Brain microvascular endothelial cell (primary cell): ENCODE measurements around the gene ALDH1A1.
"Not testable (repeated sequence)": the region's sequence is repeated elsewhere in the genome, so short reads cannot be mapped to it uniquely, and the experiment has no call there.

ENCODE experiments used
- DNase-seq: peaks from one replicate; pipeline ENCODE4 v3.0.0-alpha.2; 2020
- H3K27ac ChIP-seq: fragments of 250-450 bp; sonication (Bioruptor Pico); 2 replicates; pipeline ENCODE4 v1.5.1; 2020; ENCODE audit warnings: mild to moderate bottlenecking, moderate library complexity
- H3K27me3 ChIP-seq: fragments of 250-450 bp; sonication (Bioruptor Pico); replicated peaks from 2 replicates; pipeline ENCODE4 v1.5.1; 2020; ENCODE audit warnings: mild to moderate bottlenecking
- H3K36me3 ChIP-seq: fragments of 250-450 bp; sonication (Bioruptor Pico); replicated peaks from 2 replicates; pipeline ENCODE4 v1.5.1; 2020; ENCODE audit warnings: mild to moderate bottlenecking
- H3K4me3 ChIP-seq: 2 replicates; pipeline ENCODE4 v1.5.1; 2011; ENCODE audit warnings: low read depth, mild to moderate bottlenecking, control low read depth, low read length, moderate library complexity
- CTCF ChIP-seq: IDR thresholded peaks from 2 replicates; pipeline ENCODE4 v1.5.1; 2011; ENCODE audit warnings: low read depth, mild to moderate bottlenecking, moderate library complexity, low read length, control low read depth, inconsistent platforms; ENCODE audit errors: missing control alignments
- in situ Hi-C: cut with HindIII; loops from 2 replicates; pipeline ENCODE4 v1.10.0; 2017; ENCODE audit warnings: low sequenced_read_pairs, low pct_ligation_motif_present

ALDH1A1 gene

GRCh38 chr9:72947984-72948465 is 4.8 kb downstream of the ALDH1A1 start:
- in situ Hi-C loops: no loop called here
- Histone ChIP-seq H3K4me3 (no peak overlapping the region), H3K27me3 (no peaks in the 10 kb centered on the region), H3K36me3 (no peaks in the 10 kb centered on the region), H3K27ac (no peak overlapping the region)
- no peak for DNase-seq
- no peak for TF ChIP-seq CTCF

GRCh38 chr9:72946821-72947220 is 6.0 kb downstream of the ALDH1A1 start:
- in situ Hi-C loops: no loop called here
- no peak overlapping the region for H3K4me3 ChIP-seq
- no peak overlapping the region for H3K27ac ChIP-seq
- H3K27me3 ChIP-seq: no peaks in the 10 kb centered on the region
- DNase-seq: no peak
- H3K36me3 ChIP-seq: no peaks in the 10 kb centered on the region
- no peak for TF ChIP-seq CTCF

GRCh38 chr9:72946318-72946717 is 6.5 kb downstream of the ALDH1A1 start:
- TF ChIP-seq CTCF: no peak

GRCh38 chr9:72945391-72945790 is 7.5 kb downstream of the ALDH1A1 start:
- no peak for TF ChIP-seq CTCF
- Histone ChIP-seq H3K4me3 (no peak overlapping the region), H3K27me3 (no peaks in the 10 kb centered on the region), H3K27ac (no peak overlapping the region), H3K36me3 (no peaks in the 10 kb centered on the region)
- DNase-seq: no peak
- in situ Hi-C loops: no loop called here

More at GRCh38 chr9:72946318-72946717, 6.5 kb downstream of the ALDH1A1 start:
- in situ Hi-C loops: no loop called here
- H3K4me3 ChIP-seq: no peak overlapping the region
- no peaks in the 10 kb centered on the region for H3K27me3 ChIP-seq
- no peaks in the 10 kb centered on the region for H3K36me3 ChIP-seq
- H3K27ac ChIP-seq: no peak overlapping the region
- no peak for DNase-seq

- Histone ChIP-seq H3K27ac (no peak overlapping the region), H3K36me3 (no peaks in the 10 kb centered on the region), H3K4me3 (no peak overlapping the region), H3K27me3 (no peaks in the 10 kb centered on the region)
- in situ Hi-C loops: no loop called here
- DNase-seq: no peak
- TF ChIP-seq CTCF: no peak
Observed at GRCh38 chr9:72943844-72944462, 8.9 kb downstream of the ALDH1A1 start.

- no peaks in the 10 kb centered on the region for H3K36me3 ChIP-seq
- in situ Hi-C loops: no loop called here
- no peak for TF ChIP-seq CTCF
- no peak overlapping the region for H3K4me3 ChIP-seq
- H3K27me3 ChIP-seq: no peaks in the 10 kb centered on the region
- H3K27ac ChIP-seq: no peak overlapping the region
- no peak for DNase-seq
Observed at GRCh38 chr9:72942451-72942850, 10.4 kb downstream of the ALDH1A1 start.

DNA sequence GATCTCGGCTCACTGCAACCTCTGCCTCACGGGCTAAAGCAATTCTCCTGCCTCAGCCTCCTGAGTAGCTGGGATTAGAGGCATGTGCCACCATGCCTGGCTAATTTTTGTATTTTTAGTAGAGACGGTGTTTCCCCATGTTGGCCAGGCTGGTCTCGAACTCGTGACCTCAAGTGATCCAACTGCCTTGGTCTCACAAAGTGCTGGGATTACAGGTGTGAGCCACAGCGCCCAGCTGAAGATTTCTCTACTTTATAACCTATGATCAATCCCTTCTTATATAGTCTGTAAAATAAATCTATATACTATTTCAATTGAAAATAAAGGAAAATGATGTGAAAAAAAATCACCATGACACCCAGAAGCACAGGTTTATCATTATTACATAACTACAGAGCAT is 13.3 kb downstream of the ALDH1A1 start:
- DNase-seq, H3K4me3 ChIP-seq, H3K27me3 ChIP-seq, H3K36me3 ChIP-seq, in situ Hi-C loops, H3K27ac ChIP-seq: not testable (repeated sequence)
